Psoas muscle (tissue), 8 donors: ENCODE results near the gene BCAS3. TPM values are rescaled to one million over a fixed set of nuclear protein-coding genes. Genes with fewer than 3 reads are reported as not detected.

Experiments used
- ATAC-seq, 4 donors: fragments of 200-7000 bp; cut with Tn5 transposase; one replicate each; pipeline ENCODE4 v1.9.1; 2020; ENCODE audit warnings: moderate library complexity in 3 of 4, mild to moderate bottlenecking in 2 of 4
- DNase-seq, 2 donors: peaks; one replicate each; pipeline ENCODE4 v3.0.0-alpha.2; 2020
- H3K27ac ChIP-seq: fragments of 200-600 bp; one replicate; pipeline ENCODE4 v1.8.0; 2022
- H3K27me3 ChIP-seq, 3 donors: fragments of 200-600 bp in 1 of 3; one replicate each; pipeline versions ENCODE4 v1.6.1 to v1.8.0; 2013 to 2022; ENCODE audit warnings: low read length in 2 of 3, mild to moderate bottlenecking in 2 of 3, moderate library complexity in 1 of 3; ENCODE audit not compliant: insufficient read depth in 3 of 3
- H3K36me3 ChIP-seq, 2 donors: fragments of 200-600 bp in 1 of 2; one replicate each; pipeline versions ENCODE4 v1.6.1 to v1.8.0; 2013 to 2022; ENCODE audit warnings: low read depth in 1 of 2, mild to moderate bottlenecking in 1 of 2, moderate library complexity in 1 of 2; ENCODE audit not compliant: insufficient read depth in 1 of 2
- H3K4me1 ChIP-seq: fragments of 200-600 bp; one replicate; pipeline ENCODE4 v1.8.0; 2022
- H3K4me3 ChIP-seq: fragments of 200-600 bp; one replicate; pipeline ENCODE4 v1.8.0; 2022; ENCODE audit warnings: mild to moderate bottlenecking
- H3K9me3 ChIP-seq: fragments of 200-600 bp; one replicate; pipeline ENCODE4 v1.8.0; 2022
- WGBS, 3 donors: extraction: QIAGEN DNeasy Blood & Tissue Kit; methylation state at CpG; one replicate each; pipeline versions ENCODE4 v1.1.6 to v1.1.7; 2013; 5-methylcytosine and 5-hydroxymethylcytosine counted together
- intact Hi-C, 2 donors: fragments of 100-400 bp; cut with DNase I; formaldehyde crosslinking; loops; one replicate each; pipeline versions ENCODE4 v1.11.0 to v1.14.2; 2022
- polyA plus RNA-seq, 3 donors: library from polyadenylated mRNA; stranded (reverse); fragments of 200-250 nt; gene quantifications; one replicate each; pipeline ENCODE4 v1.2.3, GENCODE V29; 2013
- total RNA-seq, 4 donors: library from RNA; stranded (reverse); fragmentation: NEBNext Ultra II Directional in 2 of 4; extraction: Animal tissue kit (Norgen Biotek cat#: 25700) in 2 of 4; gene quantifications; one replicate each; pipeline versions ENCODE4 v1.2.1 to v1.2.4, GENCODE V29; 2021 to 2023
- TF ChIP-seq, protein P1 (sequence below): fragments of 200-600 bp; IDR thresholded peaks from one replicate; pipeline ENCODE4 v1.8.0; 2022; ENCODE audit warnings: antibody characterized with exemption
- donor health status: healthy with polysubstance abuse.
- donor health status: DM: no; HTN: no; CAD: no; lungs with moderate emphysema.
- donor health status: Bipolar disorder and iron deficiency.
- donor health status: healthy.
- donor health status: DM: yes; HTN: yes; CAD: no.
- donor health status: DM: no; HTN: no; CAD: no.
- donor health status: DM: no; HTN: no; CAD: no.
- donor health status: DM: yes; HTN: yes; CAD: no.

BCAS3 gene
- total and polyA plus RNA-seq, 7 donors, result 2.4 to 28.8 (median 15.0) TPM

DNA sequence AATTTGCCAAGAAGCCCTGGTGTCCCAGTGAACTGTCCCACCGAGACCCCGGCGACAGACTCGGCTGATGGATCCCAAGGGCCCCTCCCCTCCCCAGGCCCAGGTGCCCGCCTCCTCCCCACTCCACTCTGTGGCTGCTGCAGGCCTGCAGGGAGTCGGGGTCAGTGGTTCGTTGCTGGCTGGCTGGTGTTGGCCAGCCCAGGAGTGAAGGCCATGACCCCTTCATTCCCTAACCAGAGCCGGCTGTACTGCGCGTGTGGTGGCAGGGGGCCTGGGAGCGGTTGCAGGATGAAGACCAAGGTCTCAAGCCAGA is 712.8 kb downstream of the BCAS3 start:
- WGBS, 3 donors, result 81 to 85% (median 81%) methylated on average over 11 of the region's 11 CpGs

GRCh38 chr17:61391595-61392291 is 714.1 kb downstream of the BCAS3 start:
- H3K4me3 ChIP-seq, result no peak overlapping the region
- H3K27ac ChIP-seq, result no peak overlapping the region
- 88 to 94% (median 90%) methylated on average over 19 of the region's 19 CpGs for WGBS, 3 donors
- TF ChIP-seq, protein P1, sequence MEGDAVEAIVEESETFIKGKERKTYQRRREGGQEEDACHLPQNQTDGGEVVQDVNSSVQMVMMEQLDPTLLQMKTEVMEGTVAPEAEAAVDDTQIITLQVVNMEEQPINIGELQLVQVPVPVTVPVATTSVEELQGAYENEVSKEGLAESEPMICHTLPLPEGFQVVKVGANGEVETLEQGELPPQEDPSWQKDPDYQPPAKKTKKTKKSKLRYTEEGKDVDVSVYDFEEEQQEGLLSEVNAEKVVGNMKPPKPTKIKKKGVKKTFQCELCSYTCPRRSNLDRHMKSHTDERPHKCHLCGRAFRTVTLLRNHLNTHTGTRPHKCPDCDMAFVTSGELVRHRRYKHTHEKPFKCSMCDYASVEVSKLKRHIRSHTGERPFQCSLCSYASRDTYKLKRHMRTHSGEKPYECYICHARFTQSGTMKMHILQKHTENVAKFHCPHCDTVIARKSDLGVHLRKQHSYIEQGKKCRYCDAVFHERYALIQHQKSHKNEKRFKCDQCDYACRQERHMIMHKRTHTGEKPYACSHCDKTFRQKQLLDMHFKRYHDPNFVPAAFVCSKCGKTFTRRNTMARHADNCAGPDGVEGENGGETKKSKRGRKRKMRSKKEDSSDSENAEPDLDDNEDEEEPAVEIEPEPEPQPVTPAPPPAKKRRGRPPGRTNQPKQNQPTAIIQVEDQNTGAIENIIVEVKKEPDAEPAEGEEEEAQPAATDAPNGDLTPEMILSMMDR, result no peak
- H3K4me1 ChIP-seq, result peaks cover 5% of the 10 kb centered on the region
- no peaks in the 10 kb centered on the region for H3K36me3 ChIP-seq
- DNase-seq, result no peak
- H3K9me3 ChIP-seq, result no peaks in the 10 kb centered on the region
- peaks cover 0 to 16% (median 7%) of the 10 kb centered on the region in 3 donors for H3K27me3 ChIP-seq
- intact Hi-C loops, result loop anchor here in 1 of 2 donors (10.0 kb wide), 2 partner anchors 387 to 677 kb away; no protein-coding TSS in a partner anchor
- ATAC-seq, result no peak

More for the DNA sequence above, 712.8 kb downstream of the BCAS3 start:
- H3K9me3 ChIP-seq, result no peaks in the 10 kb centered on the region
- no peak overlapping the region for H3K27ac ChIP-seq
- H3K27me3 ChIP-seq, result peaks cover 0 to 3% (median 0%) of the 10 kb centered on the region in 3 donors
- ATAC-seq, result no peak
- intact Hi-C loops, result loop anchor here in 1 of 2 donors (10.0 kb wide), 2 partner anchors 386 to 676 kb away; no protein-coding TSS in a partner anchor
- TF ChIP-seq, protein P1, result no peak
- DNase-seq, result no peak
- no peaks in the 10 kb centered on the region for H3K36me3 ChIP-seq
- peaks cover 4% of the 10 kb centered on the region for H3K4me1 ChIP-seq
- H3K4me3 ChIP-seq, result no peak overlapping the region

DNA sequence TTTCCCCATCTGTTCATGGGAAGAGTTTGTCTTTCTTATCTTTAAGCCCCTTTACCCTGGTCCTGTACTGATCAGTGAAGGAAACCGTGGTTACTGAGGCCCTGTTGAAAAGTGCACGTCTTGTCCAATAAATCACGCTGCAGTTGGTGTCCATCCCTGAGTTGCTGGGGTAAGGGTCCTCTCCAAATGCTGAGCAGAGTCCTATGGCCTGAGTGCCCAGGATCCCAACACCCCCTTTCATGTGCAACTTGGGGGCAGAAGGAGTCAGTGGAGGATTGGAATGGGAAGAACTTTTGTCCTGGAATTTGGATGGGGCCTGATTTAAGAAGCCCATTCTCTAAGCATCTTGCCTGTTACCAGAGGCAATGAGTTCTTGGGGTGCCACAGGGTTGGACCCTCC is 715.0 kb downstream of the BCAS3 start:
- 91 to 96% (median 93%) methylated on average over 3 of the region's 3 CpGs for WGBS, 3 donors
- no peak for DNase-seq
- Histone ChIP-seq H3K36me3 (no peaks in the 10 kb centered on the region), H3K9me3 (no peaks in the 10 kb centered on the region), H3K4me3 (no peak overlapping the region), H3K27ac (no peak overlapping the region), H3K27me3 (peaks cover 2 to 26% (median 12%) of the 10 kb centered on the region in 3 donors), H3K4me1 (peaks cover 7% of the 10 kb centered on the region)
- TF ChIP-seq, protein P1, result no peak
- ATAC-seq, result no peak
- intact Hi-C loops, result loop anchor here in 1 of 2 donors (10.0 kb wide), 2 partner anchors 388 to 678 kb away; no protein-coding TSS in a partner anchor

DNA sequence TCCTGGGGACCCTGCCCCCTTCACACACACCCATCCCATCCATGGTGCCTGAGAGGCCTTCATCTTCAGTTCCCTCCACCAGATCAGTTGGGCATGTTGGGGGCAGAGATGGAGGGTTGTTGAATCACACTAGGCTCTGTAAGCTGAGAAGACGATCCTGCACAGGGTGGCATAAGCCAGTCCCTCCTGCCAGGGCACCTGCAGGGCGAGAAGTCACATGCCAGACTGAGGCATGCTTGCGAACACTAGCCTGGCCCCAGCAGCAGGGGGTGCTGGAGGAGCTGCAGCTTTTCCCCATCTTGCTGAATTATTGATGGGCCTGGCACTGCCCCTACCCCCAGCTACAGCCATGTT is 715.9 kb downstream of the BCAS3 start:
- WGBS, 3 donors, result 57 to 97% (median 65%) methylated on average over 3 of the region's 3 CpGs
- Histone ChIP-seq H3K9me3 (no peaks in the 10 kb centered on the region), H3K27me3 (peaks cover 2 to 33% (median 19%) of the 10 kb centered on the region in 3 donors), H3K27ac (no peak overlapping the region), H3K36me3 (no peaks in the 10 kb centered on the region), H3K4me1 (peaks cover 7% of the 10 kb centered on the region), H3K4me3 (no peak overlapping the region)
- DNase-seq (peak in 1 of 2 donors; percentile 61), ATAC-seq (peak; percentile 61 to 72 (median 63))
- intact Hi-C loops, result loop anchor here in 1 of 2 donors (10.0 kb wide), 2 partner anchors 389 to 679 kb away; no protein-coding TSS in a partner anchor
- TF ChIP-seq, protein P1, result peak; percentile 31
